HFF-Myc (cell line): Measurements from ENCODE around the gene NSMCE4A.
A peak's percentile ranks its signal among the peaks of the same experiment; 100 is the strongest.
"Not testable (repeated sequence)": the region's sequence is repeated elsewhere in the genome, so short reads cannot be mapped to it uniquely, and the experiment has no call there.

Experiments used
- DNase-seq: peaks from one replicate; pipeline ENCODE4 v3.0.0-alpha.2; 2011; ENCODE audit warnings: low read depth; ENCODE audit errors: extremely low read depth
- H3K4me3 ChIP-seq: replicated peaks from 2 replicates; pipeline ENCODE4 v1.5.1; 2011; ENCODE audit warnings: low read depth, mild to moderate bottlenecking, control low read depth, low read length
- CTCF ChIP-seq: IDR thresholded peaks from 2 replicates; pipeline ENCODE4 v1.5.1; 2012; ENCODE audit warnings: mild to moderate bottlenecking, low read depth, low read length, control low read depth; ENCODE audit errors: missing control alignments

The NSMCE4A gene

DNA sequence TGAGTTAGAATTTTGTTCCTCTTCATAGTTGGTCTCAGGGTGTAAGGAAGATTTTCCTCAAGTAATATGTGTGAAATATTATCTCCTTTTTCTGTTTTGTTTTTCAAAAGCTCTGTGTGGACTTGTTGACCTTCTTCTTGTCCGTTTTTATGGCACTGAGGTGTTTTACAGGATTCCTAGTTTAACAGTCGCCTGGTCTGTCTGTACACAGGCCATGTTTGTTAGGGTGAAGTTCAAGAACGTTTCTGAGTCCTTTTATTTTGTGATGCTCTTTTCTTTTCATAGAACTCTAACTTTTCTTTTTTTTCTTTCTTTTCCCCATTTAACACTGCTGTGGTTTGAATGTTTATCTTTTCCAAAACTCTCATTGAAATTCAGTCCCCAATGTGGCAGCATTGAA lies 32.4 kb upstream of the NSMCE4A start:
- no peak for DNase-seq
- no peak overlapping the region for H3K4me3 ChIP-seq
- no peak for TF ChIP-seq CTCF

- TF ChIP-seq CTCF = no peak
- H3K4me3 ChIP-seq = no peak overlapping the region
- DNase-seq = no peak
These were observed 26.7 kb upstream of the NSMCE4A start for GRCh38 chr10:122001698-122002097.

DNA sequence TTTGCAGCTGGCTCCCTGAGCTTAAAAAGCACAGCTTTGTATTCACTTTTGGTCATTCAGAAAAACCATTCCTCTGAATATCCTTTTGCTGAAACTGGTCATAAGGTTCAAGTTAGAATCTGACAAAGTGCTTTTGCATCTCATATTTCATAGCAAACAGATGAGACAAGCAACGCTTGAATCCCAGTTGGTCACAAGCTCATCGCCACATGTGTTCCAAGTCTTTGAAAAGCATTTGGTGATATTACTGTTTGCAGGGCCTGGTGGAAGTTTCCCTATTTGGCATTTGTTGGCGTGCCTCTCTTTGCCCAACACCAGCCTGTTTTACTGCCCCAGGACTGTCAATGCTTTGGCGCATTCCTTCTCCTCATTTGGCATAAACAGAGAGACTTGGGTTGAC lies 24.3 kb upstream of the NSMCE4A start:
- DNase-seq = peak; percentile 40

DNA sequence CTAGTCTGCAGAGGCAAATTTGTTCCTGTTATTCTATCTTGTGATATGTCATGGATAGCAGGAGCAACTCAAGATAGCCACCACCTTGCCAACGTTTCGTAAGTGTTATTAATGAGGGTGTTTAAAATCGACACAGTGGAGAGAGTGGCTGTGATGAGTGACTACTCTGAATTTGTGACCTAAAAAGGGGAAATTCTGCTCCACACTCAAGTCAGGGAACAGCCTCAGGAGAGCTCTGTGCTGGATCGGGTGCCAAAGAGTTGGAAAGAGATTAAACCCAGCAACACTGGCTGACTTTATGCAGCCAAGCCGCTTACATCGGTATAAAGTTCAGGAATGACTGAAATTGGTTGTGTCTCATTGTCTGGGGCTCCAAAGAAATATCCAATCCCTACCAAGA lies 23.4 kb upstream of the NSMCE4A start:
- no peak overlapping the region for H3K4me3 ChIP-seq
- DNase-seq = no peak
- no peak for TF ChIP-seq CTCF

More for the DNA sequence above, 24.3 kb upstream of the NSMCE4A start:
- TF ChIP-seq CTCF = no peak
- no peak overlapping the region for H3K4me3 ChIP-seq

- DNase-seq = no peak
- no peak overlapping the region for H3K4me3 ChIP-seq
- TF ChIP-seq CTCF = no peak
These were observed 19.5 kb upstream of the NSMCE4A start for GRCh38 chr10:121994429-121994941.

- H3K4me3 ChIP-seq, DNase-seq: not testable (repeated sequence)
These were observed 16.7 kb upstream of the NSMCE4A start for GRCh38 chr10:121991727-121992126.

GRCh38 chr10:121990015-121990677 lies 15.1 kb upstream of the NSMCE4A start:
- no peak overlapping the region for H3K4me3 ChIP-seq
- TF ChIP-seq CTCF = no peak
- DNase-seq = no peak
